Measurements from ENCODE around the gene PLCZ1.

GRCh38 chr12:18720690-18721089 is 17.1 kb downstream of the PLCZ1 start:
- TF ChIP-seq POLR2AphosphoS5 (IDR thresholded peaks at IDR 0.05; ENCODE audit: low read depth) (no peak), CTCF (conservative IDR thresholded peaks at IDR 0.05; ENCODE audit: low read depth in 2 of 2) (no peak), EZH2 (IDR thresholded peaks at IDR 0.05; ENCODE audit: low read depth, unreplicated experiment) (no peak), EZH2phosphoT487 (IDR thresholded peaks at IDR 0.05; ENCODE audit: unreplicated experiment) (no peak), CREB1 (CRISPR knock-in tag; IDR thresholded peaks at IDR 0.05; ENCODE audit: low read depth) (no peak), NANOG (IDR thresholded peaks at IDR 0.05; ENCODE audit: borderline replicate concordance) (no peak), REST (IDR thresholded peaks at IDR 0.05; ENCODE audit: unreplicated experiment) (no peak), ZNF331 (CRISPR knock-in tag; IDR thresholded peaks at IDR 0.05; ENCODE audit: low read depth) (no peak), ZNF462 (CRISPR knock-in tag; IDR thresholded peaks at IDR 0.05) (no peak), STAT1 (IDR thresholded peaks at IDR 0.05; ENCODE audit: unreplicated experiment) (no peak), ETS1 (IDR thresholded peaks at IDR 0.05) (no peak)

All from GM23338 (cell line).